D721Med (cell line): ENCODE measurements around the gene ATP2B2.

Experiments
- DNase-seq: peaks from one replicate; pipeline ENCODE4 v3.0.0; 2011; ENCODE audit warnings: low spot score; ENCODE audit not compliant: insufficient read length
- FAIRE-seq: peaks from 2 replicates; lab custom pipeline; 2011; peaks lifted over from hg19 to GRCh38; lab: Jason Lieb, UNC
- TF ChIP-seq, protein P1 (sequence below): IDR thresholded peaks from 2 replicates; pipeline ENCODE4 v1.5.1; 2012; ENCODE audit warnings: mild to moderate bottlenecking, control low read depth; ENCODE audit not compliant: insufficient read depth; ENCODE audit errors: missing control alignments

The ATP2B2 gene

DNA sequence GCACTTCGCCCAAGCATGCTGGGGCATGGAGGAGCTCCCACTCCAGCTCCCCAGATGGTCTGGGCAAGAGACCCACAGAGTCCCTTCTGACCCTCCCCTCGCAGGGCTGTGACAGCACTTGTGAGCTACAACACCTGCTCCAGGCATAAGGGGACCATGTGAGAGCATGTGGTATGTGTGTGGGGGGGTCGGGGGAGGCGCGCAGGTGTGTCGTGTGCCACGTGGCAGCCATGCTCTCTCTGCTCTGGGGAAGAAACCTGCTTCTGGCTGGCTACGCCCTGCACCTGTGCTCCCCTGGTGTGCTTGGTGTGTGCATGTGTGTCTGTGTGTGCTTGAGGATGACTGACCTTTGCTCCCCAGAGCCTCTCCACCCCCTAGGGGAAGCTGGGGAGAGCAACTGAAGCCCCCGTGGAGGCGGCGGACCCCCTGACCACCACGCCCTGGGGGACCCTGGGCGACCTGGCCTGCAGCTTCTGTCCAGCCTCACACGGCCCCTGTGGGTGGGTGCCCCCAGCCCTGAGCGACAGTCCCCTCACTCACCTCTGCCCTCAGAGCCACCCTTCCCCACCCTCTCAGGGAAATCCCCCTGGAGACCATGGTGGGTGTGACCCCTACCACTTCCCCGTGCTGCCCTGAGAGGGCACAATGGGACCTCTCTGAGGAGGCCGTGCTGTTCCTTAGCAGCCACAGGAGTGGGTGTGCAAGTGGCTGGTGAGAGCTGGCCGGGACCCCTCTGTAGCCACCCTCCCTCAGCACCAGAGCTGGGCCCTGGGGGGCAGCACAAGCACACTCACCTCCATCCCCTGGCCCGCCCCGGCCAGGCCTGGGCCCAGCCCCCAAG, 167.8 kb downstream of the ATP2B2 start:
- DNase-seq (no peak), FAIRE-seq (no peak)
- TF ChIP-seq, protein P1, sequence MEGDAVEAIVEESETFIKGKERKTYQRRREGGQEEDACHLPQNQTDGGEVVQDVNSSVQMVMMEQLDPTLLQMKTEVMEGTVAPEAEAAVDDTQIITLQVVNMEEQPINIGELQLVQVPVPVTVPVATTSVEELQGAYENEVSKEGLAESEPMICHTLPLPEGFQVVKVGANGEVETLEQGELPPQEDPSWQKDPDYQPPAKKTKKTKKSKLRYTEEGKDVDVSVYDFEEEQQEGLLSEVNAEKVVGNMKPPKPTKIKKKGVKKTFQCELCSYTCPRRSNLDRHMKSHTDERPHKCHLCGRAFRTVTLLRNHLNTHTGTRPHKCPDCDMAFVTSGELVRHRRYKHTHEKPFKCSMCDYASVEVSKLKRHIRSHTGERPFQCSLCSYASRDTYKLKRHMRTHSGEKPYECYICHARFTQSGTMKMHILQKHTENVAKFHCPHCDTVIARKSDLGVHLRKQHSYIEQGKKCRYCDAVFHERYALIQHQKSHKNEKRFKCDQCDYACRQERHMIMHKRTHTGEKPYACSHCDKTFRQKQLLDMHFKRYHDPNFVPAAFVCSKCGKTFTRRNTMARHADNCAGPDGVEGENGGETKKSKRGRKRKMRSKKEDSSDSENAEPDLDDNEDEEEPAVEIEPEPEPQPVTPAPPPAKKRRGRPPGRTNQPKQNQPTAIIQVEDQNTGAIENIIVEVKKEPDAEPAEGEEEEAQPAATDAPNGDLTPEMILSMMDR = no peak

DNA sequence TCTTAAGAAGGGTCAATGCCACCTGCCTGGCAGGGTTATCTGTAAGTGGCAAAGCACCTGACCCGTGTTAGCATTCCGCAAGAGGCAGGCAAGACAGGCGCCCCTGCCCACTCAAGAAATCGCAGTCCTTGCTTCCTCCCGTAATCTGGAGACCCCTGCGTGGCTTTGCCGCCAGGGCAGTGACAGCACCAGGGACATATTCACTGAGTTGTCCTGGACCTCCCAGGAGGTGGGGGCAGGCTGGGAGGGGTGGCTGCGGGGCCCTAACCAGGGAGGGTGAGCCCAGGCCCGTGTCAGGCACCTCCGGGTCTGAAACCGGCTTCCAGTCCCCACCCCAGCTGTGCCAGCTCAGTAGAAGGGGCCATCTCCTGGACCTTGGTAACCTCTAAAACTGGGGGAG, 168.6 kb downstream of the ATP2B2 start:
- DNase-seq (no peak), FAIRE-seq (no peak)
- TF ChIP-seq, protein P1 = no peak

DNA sequence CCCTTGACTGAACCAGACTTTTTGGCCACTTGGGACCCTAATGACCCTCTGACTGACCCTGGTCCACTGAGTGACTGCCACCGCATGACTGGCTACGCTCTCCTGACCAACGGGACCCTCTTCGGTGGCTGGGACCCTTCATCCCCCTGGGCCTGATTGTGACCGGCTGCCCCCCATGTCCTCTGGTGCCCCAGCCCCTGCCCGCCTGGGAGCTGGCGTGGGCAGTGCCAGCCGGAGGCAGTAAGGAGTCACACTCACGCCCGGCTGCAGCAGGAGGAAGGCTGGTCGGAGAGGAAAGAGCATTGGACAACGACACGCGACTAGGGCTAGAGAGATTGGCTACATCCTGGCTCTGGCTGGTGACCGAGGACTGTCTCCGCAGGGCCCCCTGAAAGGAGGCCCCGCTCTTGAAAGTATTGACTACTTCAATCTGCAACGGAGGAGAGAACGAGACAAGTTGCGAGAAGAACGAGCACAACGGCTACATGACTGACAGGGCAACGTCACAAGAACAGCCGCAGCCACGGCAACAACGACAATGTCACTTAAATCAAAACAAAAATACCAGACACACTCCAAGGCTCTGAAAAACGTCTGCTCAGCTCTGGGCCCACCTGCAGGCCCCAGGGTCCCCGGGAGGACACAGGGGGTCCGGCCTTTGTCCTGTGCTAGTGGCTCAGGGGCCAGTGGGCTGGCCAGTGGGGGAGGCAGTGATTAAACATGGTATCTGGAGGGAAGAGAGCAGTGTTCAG, 169.3 kb downstream of the ATP2B2 start:
- DNase-seq (no peak), FAIRE-seq (no peak)
- TF ChIP-seq, protein P1 = no peak

DNA sequence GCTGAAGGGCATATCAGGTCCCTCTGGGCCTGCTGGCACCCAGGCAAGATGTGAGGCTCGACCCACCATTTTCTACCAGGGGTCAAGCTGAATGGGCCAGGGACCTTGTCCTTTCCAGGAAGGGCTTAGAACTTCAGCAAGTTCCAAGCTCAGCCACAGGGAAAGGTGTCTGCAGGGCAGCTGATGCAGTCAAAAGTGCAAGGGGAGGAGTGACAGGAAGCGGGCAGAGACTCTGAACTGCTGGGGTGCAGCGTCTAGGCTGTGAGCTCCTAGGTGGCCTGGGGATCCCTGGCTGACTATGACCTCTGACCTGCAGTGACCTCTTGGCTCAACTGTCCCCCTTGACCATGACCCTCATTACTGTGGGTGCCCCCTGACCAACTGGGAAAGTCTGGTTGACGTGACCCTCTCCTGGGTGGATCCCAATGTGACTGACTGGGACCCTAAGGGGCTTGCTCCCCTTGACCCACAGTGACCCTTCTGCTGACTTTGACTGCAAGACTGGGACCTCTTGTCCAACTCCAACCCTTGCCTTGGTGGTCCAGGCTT, 170.1 kb downstream of the ATP2B2 start:
- TF ChIP-seq, protein P1 = no peak
- no peak for FAIRE-seq
- DNase-seq = no peak

DNA sequence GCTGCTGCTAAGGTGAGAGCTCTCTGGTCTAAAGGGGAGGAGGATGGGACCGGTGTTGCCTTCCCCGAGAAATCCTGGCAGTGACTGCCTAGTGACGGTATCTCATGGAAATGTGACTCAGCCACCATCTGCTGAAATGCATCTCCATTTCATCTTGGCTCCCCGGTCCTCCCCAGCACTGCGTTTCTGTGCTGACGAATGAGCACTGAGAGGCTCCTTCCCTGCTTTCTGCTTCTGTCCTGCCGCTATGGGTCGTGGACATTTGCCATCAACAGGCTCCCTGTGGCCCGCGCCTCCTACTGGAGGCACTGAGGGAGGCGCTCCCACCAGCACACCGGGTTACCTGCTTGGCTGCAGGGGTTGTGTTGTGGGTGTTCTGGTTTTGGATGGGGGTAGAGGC, 170.9 kb downstream of the ATP2B2 start:
- TF ChIP-seq, protein P1 = no peak
- FAIRE-seq (no peak), DNase-seq (no peak)

DNA sequence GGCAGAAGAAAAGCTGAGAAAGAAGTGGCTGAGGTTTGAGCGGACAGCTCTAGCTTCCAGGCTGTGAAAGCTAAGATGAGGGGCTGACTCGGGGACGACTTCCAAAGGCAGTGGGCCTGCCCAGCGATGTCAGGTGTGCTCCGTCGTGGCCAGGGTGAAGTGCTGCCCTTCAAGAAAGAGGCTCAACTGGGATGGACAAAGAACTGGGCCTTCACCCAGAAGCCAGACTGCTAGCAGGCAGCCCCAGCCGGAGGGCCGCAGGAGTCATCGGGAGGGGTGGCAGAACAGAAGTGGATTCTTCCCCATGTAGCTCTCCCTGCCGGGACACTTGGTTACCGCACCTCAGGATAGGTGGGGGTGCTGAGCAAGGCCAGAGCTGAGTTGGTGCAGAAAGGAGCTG, 171.3 kb downstream of the ATP2B2 start:
- no peak for FAIRE-seq
- no peak for DNase-seq
- TF ChIP-seq, protein P1 = no peak
